ENCODE results near the gene PADI2. TPM values are rescaled to one million over a fixed set of nuclear protein-coding genes. Genes with fewer than 3 reads are reported as not detected.

The PADI2 gene
- total RNA-seq (2014; rRNA removed; shearing (Covaris generic)): 3.4 and 3.8 TPM in 2 replicates

DNA sequence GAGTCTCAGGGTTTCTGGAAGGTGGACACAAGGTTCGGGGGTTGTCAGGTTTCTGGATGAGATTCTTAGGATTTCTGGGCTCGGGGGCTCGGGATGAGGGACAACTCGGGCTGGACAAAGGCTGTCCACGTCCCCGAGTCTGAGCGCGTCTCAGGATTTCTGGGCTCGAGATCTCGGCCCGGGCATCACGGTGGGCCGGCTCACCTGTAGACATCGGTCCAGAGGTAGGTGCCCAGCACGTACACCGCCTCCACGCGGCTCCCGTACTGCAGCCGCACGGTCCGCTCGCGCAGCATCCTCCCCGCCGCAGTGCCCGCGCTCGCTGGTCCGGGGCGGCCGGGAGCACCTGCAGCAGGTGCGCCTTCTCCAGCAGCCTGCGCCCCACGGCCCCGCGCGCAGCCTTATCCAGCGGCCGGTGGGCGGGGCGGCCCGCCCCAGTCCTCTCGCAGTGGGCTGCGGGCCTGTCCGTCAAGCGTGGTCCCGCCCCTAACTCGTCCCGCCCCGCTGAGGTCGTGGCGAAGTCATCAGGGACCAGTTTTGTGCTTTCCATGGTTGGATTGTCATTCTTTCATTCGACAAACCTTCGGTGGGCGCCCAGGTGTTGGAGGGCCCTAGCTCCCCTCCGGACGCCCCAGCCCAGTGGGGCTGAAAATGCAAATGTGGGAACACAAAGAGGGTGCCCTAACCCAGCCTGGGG is at the start of gene PADI2:
Gene PADI2, minus strand, starts transcription at position 376 of the 697 bp plus-strand sequence. Its CDS starts 80 bp downstream, at position 296.
- peak; percentile 77 for DNase-seq (ENCODE audit: low spot score)

DNA sequence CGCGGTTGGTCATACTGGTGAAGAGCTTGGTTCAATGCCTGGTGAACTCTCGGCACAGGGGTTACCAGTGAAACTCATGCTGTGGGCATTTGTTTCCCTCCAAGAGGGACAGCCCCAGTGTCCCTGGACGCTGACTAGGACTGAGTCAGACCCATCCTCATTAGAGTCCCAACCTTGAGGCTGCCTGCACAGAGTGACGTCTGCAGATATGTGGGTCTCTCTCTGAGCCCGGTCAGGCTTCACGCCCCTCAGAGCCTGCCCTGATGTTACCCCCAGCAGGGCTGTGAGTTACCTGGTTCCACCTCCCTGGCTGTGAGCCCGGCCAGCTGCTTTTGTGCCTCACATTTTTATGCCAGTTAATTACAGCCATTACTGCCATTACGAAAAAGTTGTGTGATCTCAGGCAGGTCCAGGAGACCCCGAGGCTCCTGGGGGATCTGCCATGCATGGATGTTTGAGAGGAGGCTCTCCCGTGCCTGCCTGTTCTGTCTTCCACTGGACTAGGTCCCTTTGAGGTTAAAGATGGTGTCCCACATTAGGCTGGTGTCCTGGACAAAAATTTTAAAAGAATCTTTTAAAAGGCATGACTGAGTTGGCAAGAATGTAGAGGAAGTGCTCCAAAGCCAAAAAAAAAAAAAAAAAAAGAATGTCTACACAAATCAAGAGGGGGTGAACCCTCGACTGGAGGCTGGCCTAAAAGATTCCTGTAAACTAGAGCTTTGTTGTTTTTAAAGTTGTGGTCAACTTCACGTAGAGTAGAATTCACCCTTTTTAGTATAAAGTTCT is 49.0 kb upstream of the PADI2 start:
- no peak for DNase-seq (ENCODE audit: low spot score)

DNA sequence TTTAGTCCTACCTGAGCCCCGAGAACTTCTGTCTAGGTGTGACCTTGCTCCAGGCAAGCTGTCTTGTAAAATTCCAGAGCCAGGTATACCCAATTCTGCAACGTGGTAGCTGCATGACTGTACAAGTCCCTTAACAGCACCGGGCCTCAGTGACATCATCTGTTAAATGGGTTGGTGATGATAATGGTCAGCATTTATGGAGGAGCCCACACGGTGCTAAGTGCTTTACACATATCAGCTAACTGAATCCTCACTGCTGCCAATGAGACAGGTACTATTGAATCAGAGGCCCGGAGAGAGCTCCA is 48.5 kb upstream of the PADI2 start:
- no peak for DNase-seq (ENCODE audit: low spot score)

DNA sequence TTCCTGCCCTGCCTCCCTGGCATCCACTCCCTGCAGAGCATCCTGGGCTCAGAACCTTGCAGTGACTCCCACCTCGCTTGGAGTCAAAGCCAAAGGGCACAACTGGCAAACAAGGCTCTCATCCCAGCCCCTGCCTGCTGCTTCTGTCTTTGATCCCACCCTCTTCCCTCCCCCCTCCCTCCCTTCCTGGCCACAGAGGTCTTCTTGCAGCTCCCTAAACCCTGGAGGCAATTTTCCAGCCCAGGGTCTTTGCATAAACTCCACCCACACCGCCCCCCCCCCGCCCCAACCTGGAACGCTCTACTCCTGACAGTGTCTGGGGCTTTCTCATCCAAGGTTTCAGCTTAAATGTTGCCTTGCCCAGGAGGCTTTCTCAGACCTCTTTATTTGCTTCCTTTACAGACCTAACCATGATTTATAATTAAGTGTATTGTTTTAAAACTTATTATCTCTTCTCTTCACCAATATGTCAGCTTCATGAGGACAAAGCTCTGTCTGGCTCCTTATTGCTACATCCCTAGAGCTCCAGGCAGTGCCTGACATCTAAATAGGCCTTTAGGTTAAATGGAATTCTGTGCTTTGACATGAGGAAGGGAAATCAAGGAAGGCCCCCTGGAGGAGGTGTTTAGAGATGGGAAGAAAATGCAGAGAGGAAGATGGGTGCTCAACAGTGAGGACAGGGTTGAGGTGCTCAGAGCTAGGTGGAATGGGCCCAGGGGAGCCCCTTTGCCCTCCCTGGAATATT is 48.0 kb upstream of the PADI2 start:
- no peak for DNase-seq (ENCODE audit: low spot score)

DNA sequence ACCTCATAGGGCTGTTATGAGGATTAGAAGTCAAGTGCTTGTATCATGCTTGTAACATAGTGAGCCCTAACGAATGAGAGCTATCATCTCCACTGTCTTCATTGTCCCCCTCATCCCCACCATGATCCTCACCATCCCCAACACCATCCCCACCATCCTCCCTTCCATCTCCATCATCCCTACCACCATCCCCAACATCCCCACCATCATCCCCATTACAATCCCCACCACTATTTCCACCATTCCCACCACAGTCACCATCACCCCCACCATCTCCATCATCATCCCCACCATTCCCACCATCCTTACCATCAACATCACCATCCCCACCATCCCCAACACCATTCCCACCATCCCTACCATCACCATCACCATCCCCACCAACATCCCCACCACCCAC is 46.6 kb upstream of the PADI2 start:
- no peak for DNase-seq (ENCODE audit: low spot score)

DNA sequence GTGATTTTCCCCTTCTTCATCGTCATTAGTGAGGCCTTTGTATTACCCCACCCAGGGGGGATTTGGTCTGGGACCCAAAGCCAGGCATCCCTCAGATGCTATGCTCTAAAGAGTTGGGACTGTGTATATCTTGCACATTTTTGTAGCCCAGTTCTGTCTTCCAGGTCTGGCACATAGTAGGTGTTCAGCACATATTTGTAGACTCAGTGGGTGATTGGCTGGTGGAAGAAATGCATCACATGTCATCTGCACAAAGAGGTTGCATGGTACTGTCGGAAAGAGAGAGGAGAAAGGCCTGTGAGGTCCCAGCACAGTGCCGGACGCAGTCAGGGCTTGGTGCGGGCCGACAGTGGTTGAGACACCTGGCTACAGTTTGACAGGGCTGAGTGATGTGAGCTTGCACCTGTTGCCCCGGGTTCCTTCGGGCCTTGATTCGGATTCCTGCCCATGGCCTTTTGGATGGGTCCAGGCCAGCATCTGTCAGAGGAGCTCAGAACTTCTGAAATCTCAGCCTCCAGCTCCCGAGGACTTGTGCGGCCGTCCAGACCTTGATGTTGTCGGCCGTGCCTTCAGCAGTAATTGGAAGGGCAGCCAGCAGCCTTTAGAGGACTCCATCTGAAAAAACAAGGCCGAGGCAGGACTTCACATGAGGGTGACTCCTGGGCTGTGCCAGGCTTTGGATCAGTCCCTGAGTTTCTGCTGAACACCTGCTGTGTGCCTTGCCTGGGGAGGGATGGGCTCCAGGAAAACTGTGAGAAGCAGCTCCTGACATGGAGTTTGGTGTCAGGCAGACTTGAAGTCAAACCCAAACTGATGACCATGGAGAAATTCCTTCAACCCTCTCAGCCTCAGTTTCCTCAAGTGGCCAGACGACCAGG is 44.8 kb upstream of the PADI2 start:
- no peak for DNase-seq (ENCODE audit: low spot score)

DNA sequence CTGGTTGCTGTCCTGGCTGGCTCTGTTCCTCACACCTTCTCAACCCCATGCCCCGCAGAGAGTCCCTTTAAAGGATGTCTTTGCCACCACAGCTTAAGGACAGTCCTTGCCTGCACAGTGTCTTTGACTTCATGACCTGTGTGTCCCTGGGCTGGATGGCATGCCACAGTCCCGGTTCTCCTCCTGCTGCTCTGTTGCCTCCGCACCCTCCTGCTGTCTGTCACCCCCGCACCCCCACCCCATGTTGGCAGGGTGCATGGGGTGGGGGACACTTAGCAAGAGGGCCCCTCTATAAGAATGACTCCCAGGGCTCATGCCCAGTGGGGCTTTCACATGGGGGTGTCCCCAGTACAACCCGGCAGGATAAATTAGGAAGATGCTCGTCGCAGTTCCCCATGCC is 44.1 kb upstream of the PADI2 start:
- no peak for DNase-seq (ENCODE audit: low spot score)

DNA sequence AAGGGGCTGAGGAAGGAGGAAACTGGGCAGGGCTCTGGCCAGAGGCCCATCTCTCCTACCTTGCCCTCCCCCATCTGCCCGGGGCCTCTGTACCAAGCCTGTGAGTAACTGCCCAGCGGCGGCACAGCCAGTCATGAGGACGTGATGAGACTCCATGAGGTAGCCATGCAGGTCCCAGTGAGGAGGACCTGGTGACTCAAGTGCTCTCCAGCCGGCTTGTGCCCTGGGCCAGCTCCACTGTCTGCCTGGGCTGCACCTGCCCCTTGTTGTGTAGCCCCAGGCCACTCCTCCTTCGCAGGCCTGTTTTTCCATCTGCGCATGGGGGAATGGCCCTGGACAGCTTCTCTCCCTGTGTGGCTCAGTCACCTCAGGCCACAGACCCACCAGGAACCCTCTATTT is 43.7 kb upstream of the PADI2 start:
- no peak for DNase-seq (ENCODE audit: low spot score)

DNA sequence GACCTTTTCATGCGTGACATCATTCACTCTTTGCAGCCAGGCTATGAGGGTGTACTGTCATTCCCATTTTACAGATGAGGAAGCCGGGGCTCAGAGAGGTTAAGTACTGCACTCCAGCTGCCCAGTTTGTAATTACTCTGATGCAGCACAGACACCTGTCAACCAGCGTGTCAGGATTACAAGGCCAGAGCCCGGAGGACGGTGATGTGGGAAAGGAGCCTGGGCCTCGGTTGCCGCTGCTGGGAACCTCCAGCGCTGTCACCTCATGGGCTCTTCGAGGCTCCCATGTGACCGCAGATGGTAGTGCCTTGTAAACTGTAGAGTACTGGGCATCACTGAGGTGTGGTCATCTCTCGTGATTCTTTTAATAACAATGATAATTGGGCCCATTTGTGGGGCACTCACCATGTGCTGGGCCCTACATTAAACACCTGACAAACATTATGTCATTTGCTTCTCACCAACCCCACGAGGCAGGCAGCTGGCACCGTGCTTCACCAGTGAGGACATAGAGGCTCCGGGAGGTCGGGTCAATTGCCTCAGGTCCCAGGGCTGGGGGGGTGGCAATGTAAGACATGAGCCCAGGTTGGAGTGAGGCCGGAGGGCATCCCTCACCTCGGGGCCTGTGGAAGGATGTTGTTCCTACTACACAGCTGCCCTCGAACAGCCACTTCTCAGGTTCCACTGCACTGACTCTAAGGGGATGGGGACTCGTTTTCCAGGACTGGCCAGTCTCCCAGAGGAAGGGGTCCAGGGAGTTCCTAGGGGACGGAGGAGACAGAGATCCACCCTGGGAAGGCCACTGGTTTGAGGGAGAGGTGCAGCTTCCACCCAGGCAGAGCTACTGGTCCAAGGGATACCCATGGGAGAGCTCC is 42.9 kb upstream of the PADI2 start:
- no peak for DNase-seq (ENCODE audit: low spot score)

DNA sequence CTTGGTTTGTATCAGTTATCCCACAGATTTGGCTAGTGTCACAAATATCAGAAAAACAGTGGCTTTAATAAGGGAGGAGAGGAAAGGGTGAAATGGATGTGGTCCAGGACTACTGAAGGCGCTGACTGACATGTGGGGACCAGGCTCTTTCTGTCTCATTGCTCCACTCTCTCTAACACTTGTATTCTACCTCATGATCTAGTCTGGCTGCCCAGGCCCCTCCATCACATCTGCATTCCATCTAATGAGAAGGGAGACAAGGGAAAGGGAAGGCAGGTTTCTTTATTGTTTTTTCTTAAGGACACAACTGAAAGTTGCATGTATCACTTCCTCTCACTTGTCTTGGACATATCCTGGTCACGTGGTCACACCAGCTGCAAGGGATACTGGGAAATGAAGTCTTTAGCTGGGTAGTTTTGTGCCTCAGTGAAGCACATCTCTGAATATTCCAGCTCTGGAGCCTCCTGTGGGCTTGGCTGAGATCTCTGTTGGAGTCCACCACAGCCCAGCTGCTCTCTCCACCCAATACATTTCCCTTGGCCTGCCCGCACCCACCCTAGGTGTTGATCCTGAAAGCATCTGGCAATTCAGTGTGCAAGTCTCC is 42.0 kb upstream of the PADI2 start:
- no peak for DNase-seq (ENCODE audit: low spot score)

DNA sequence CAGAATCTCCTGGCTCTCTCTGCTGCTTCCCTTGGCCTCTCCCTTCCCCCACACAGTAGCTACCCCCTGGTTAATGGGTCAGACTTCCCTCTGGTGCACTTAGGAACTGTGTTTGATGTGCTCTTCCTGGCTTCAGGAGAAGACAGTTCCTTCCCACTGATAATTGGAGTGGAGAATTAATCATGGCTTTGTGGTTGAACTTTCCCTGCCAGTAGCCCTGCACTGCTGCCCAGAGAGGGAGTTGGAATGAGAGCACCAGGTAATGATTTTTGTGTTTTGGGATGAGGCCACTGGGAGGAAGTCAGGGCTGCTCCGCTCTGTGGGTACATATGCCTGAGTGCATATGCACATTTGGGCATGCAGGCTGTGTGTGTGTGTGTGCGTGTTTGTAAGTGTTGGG is 39.7 kb upstream of the PADI2 start:
- no peak for DNase-seq (ENCODE audit: low spot score)

DNA sequence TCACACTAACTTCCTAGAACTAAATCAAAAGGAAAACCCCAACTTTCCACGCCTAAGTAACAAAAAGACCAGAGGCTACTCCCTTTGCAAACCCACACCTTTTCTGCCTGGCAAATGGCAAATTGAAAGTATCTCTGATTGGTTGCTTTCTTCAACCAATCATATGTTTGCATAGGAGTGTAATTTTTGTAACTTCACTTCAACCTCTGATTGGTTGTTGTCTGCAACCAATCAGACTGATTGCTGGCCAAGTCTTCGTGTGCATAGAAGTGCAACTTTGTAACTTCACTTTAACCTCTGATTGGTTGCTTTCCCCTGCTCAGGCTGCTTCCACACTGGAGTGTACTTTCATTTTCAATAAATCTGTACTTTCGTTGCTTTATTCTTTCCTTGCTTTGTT is 36.9 kb upstream of the PADI2 start:
- no peak for DNase-seq (ENCODE audit: low spot score)

DNA sequence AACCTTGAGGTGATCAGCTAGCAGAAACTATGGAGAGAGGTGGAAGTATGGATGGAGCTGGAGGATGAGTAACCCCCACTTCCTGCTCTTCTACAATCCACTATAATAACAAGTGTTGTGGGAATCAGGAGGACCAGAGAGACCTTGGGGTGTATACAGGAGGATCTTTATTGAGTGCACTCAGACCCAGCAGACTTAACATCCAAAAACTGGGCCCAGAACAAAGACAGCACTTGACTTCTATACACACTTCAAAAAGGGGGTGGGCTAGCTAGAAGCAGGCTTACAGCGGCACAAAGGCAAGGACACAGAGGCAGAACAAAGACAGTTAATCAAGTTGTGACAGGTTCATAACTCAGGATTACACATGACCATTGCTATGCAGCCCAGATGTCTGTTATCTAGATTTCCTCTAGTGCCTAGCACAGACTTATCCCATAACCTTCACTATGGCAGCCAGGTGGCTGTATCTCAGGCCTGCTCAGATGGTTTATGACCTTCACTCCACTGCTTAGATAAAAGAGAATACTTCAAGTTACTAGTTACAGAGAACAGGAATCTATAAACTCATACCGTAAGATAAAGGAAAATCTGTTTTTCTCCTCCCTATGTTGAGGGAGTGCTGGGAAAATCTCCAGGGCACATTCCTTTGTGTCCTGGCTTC is 36.1 kb upstream of the PADI2 start:
- DNase-seq (ENCODE audit: low spot score): no peak

DNA sequence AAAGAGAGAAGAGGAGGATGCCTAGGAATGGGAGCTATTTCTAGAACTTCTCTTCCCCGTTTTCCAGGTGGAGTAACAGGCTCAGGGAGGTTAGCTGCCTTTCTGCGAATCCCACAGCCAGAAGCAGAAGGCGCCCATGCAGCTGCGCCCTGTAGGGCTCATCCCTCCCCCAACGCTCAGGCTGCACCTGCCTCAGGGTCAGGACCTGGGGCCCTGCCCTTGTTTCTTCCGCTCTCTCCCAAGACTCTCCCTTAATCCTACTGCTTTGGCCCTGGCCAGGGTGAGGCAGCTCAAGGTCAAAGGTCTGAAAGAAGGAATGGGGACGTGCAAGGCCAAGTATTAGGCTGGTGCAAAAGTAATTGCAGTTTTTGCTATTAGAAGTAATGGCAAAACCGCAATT is 30.5 kb upstream of the PADI2 start:
- no peak for DNase-seq (ENCODE audit: low spot score)

DNA sequence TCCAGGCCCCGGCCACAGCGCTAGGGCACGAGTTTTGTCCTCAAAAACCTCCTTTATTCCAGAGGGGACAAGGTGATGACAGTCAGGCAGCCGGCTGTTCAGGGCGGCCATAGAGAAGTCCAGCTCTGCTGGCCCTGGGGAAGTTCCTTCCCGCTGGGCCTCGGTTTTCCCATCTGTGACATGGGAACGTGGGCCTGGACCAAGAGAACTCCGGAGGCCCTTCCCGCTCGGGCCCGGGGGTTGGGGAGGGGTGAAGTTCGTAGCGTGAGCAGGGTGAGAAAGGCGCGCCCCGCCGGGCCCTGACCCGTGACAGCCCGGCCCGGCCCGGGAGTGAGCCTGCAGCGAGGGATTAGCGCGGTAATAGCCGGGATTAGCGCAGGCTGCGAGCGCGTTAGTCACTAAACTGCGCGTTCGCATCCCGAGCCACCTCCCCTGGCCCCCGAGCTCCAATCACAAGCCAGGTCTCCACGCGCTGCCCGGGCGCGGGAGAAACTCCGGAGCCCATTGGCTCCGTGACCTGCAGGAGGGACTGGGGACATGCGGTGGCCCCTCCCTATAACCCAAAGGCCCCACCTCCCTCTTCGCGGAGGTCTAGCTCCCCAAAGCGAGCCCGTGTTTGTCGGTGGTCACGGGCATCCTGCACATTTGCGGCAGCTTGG is 29.8 kb upstream of the PADI2 start:
- DNase-seq (ENCODE audit: low spot score): no peak

DNA sequence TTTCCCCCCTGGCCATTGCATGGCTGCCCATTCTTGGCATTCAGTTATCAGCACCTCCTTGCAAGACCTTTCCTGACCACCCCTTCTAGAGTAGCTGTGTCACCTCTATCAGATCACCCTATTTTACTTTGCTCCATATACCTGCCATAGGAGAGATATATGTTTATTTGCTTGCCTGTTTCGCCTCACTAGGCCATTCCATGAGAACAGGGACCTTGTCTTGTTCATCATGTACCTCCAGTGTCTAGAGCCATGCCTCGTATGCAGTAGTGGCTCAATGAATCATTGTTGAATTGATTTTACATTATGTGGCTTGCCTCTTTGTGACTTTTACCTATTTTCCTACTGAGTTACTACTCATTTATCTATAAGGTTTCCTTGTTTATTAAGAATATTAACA is 26.4 kb upstream of the PADI2 start:
- no peak for DNase-seq (ENCODE audit: low spot score)

DNA sequence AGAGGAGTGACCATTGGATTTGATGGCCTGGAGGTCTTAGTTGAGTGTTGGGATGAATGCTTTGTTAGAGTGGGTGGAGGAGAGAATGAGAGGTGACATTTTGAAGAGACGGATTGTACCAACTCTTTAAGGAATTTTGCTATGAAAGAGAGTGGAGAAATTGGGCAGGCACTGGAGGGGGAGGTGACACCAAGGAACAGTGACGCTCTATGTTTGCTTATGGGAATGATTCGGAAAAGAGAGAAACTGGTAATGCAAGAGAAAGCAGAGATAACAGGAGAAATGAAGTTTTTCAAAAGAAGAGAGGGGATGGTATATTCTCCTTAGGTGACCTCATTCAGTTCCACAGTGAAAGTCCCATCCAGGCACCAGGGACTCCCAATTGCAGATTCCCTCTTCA is 24.5 kb upstream of the PADI2 start:
- no peak for DNase-seq (ENCODE audit: low spot score)

DNA sequence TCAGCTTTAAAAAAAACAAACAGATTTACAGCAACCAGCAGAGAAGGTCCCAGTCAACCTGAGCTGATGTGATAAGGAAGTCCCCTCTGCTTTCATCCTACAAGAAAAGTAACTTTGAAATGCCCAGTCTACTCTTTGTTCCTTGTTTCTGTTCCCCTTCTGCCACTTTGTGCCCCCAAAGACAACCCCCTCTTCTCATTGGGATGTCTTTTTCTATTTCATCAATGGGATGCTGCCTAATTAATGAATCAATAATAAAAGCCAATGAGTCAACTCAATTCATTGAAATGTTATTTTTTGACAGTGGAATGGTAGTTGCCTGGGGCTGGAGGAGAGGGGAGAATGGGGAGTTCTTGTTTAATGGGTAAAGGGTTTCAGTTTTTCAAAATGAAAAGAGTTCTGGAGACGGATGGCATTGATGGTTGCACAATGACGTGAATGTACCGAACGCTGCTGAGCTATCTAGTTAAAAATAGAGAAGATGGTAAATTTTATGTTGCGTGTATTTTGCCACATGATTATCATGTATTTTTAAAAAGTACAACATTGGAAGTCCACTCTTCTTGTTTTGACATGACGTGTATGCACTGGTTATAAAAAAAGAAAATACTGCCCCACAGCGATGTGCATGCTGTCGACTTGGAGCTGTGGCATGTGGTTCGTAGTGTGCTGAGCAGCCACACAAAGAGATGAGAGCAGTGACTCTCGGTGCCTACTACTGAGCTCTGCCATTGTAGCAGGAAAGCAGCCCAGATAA is 22.4 kb upstream of the PADI2 start:
- no peak for DNase-seq (ENCODE audit: low spot score)
